Breast epithelium (tissue), 3 donors: ENCODE measurements around the gene BICC1.

Experiments used
- CTCF ChIP-seq, 3 donors: fragments of 450-650 bp; IDR thresholded peaks; one replicate each; pipeline ENCODE4 v1.5.1; 2016 to 2017; ENCODE audit warnings: antibody characterized with exemption in 3 of 3, mild to moderate bottlenecking in 3 of 3, moderate library complexity in 3 of 3
- POLR2A ChIP-seq: fragments of 450-650 bp; IDR thresholded peaks from one replicate; pipeline ENCODE4 v1.6.1; 2016; ENCODE audit warnings: antibody characterized with exemption, mild to moderate bottlenecking, moderate library complexity
- POLR2AphosphoS5 ChIP-seq, 3 donors: sonication (generic); formaldehyde crosslinking; IDR thresholded peaks; one replicate each; pipeline ENCODE4 v1.6.1; 2017; ENCODE audit warnings: antibody characterized with exemption in 3 of 3

DNA sequence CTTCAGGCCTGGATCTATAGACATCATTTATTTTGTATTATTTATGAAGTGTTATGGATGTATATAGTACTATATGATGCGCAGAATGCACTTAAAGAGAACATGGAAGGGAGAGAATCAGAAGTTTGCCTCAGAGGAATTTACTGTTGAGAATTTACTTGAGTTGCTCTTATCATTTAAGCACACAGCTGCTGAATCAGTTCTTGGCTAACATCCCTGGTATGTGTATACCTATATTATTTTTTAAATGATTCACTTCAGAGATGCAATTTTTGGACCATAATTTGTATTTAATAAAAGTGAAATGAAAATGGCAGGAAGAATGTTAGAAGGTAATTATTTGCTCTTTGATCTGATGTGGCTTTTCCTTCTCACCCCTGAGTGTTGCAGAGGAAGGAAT, 191.6 kb downstream of the BICC1 start:
- TF ChIP-seq CTCF (IDR thresholded peaks at IDR 0.05) (no peak), POLR2A (no peak), POLR2AphosphoS5 (IDR thresholded peaks at IDR 0.05) (no peak)
